HG02973 (cell line): ENCODE measurements around the gene ACER3.
"Not testable (repeated sequence)": the region's sequence is repeated elsewhere in the genome, so short reads cannot be mapped to it uniquely, and the experiment has no call there.

Source experiments
- ATAC-seq: cut with Tn5 transposase; IDR thresholded peaks from one replicate; pipeline ENCODE4 v1.9.1; 2021; ENCODE audit warnings: moderate library complexity; ENCODE audit not compliant: unreplicated experiment

Gene ACER3

DNA sequence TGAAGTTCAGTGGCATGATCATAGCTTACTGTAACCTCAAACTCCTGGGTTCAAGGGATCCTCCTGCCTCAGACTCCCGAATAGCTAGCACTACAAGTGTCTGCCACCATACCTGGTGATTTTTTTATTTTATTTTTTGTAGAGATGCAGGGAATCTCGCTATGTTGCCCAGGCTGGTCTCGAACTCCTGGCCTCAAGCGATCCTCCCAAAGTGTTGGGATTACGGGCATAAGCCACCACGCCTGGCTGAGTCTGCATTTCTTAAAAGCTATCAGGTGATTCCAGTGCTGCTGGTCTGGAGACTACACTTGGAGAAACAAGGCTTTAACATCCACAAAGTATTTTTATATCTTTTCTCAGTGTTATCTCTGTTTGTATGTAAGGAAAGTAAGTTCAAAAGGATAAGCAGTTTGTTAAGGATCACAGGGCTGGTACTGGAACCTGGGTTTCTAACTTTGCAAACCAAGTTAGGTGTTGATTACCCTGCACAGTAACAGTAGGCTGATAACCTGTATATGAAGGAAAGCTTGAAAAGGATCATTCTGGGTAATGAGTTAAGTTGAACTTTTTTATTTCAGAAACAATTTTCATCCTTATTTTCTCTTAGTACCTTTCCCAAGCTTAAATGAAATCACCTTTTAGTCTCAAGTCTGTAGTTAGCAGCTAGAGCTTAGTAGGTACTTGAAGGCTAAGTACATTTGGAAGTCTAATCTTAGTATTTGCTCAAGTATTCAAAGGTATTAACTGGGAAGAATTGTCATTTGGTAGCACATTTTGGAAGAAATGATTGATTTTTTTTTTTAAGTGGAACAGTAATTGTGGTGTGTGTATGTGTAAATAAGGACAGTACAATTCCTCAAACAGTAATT lies 12.5 kb downstream of the ACER3 start:
- ATAC-seq, result no peak

GRCh38 chr11:76878014-76878413 lies 17.3 kb downstream of the ACER3 start:
- no peak for ATAC-seq

DNA sequence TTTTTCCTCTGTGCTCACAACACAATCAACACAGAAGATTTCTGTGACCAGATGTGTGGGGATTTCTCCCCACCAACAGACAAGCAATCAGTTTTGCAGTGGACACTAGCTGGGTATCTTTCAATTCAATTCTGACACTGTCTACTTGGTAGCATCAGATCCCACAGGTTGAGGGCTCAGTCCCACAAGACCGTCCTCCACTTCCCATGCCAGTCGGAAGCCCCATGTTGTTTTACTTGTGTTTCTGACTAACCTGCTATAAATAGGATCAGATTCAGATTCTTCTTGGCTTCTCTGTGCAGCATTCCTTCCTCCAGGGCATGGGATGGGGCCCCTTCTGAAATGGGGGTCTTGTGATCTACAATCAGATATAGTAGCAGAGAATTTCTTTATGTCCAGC lies 19.6 kb downstream of the ACER3 start:
- no peak for ATAC-seq

DNA sequence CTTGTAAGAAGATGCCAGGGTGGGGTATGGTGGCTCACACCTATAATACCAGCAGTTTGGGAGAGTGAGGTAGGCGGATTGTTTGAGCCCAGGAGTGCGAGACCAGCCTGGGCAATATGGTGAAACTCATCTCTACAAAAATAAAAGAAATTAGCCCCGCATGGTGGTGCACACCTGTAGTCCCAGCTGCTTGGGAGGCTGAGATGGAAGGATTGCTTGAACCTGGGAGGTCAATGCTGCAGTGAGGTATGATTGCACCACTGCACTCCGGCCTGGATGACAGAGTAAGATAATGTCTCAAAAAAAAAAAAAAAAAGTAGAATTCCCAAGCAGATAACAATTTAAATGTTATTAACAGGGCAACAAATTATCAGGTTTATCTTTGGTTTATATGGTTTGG lies 20.2 kb downstream of the ACER3 start:
- ATAC-seq, result no peak

DNA sequence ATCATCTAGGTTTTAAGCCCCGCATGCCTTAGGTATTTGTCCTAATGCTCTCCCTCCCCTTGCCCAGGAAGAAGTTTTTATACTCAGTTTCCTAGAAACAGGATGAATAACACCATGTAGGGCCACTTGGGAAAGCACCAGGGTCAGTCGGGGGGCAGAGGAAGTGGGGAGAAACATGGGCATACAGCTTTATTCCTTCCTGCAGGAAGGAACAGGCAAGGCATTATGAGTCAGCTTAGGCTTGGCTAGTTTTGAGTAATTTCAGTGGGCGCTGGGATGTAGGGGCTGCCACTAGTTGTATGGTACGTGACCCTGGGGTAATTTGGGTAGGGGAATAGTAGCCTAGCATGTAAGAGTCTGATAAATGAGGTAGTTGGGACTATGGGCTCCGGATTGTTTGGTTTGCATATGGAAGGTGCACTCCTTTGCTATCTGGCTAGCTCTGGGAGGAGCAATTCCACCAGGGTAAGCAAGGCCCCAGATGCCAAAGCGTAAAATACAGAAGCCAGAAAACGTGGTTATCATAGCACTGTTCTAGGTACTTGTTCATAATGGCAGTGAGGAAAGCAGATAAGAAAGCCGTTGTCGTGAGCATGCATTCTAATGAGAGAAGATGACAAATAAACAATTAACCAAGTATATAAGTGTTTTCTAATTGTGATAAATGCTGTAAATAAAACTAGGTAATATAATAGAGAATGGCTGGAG lies 24.8 kb downstream of the ACER3 start:
- ATAC-seq, result no peak

DNA sequence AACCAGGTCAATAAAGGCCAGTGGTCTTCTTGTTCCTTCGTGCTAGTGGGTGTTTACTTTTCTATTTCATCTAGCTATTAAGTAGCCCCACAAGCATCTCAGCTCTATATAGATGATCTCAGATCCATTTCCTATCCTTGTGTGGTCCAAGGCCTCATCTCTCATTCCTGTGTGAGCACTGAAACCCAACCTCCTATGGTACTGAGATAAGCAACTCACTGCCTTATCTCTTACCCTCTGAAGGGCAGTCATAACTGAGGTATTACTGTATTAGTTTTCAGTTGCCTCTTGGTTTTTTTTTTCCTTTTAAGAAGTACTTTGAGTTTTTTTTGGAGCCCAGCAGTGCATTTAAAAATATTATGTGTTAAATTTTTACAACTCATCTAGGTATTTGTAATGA lies 28.3 kb downstream of the ACER3 start:
- no peak for ATAC-seq

- no peak for ATAC-seq
These were observed 28.8 kb downstream of the ACER3 start for GRCh38 chr11:76889411-76889975.

DNA sequence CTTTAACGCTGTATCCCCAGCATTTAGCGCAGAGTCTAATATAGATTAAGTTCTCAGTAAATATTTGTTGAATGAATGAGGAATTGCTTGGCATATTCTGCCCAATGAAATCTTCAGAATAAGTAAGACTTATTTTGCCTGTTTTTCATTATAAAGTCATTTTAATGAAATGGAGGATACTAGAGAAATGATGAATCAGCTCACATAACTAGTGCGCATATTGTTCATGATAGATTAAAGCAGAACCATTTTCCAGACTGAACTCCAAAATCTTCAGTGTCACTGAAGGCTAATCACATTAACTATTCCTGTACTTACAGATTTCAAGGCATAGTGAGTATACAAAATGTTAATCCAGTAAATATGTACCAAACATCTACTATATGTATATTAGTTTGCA lies 29.6 kb downstream of the ACER3 start:
- ATAC-seq, result no peak

DNA sequence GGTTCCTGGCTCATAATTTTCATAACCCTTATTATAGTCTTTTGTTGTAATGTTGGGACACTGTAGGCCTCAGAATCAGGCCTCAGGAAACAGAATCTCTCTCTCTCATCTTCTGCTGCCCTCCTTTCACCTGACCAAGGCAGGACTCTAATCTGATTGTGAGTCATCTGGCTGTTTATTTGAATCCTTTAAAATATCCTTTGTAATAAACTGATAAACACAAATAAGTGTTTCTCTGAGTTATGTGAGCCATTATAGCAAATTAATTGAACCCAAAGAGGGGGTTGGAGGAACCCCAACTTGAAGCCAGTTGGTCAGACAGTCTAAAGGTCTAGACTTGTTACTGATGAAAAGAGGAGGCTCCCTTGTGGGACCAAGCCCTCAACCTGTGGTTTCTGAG lies 30.6 kb downstream of the ACER3 start:
- no peak for ATAC-seq

- no peak for ATAC-seq
These were observed 31.1 kb downstream of the ACER3 start for GRCh38 chr11:76891793-76892192.

DNA sequence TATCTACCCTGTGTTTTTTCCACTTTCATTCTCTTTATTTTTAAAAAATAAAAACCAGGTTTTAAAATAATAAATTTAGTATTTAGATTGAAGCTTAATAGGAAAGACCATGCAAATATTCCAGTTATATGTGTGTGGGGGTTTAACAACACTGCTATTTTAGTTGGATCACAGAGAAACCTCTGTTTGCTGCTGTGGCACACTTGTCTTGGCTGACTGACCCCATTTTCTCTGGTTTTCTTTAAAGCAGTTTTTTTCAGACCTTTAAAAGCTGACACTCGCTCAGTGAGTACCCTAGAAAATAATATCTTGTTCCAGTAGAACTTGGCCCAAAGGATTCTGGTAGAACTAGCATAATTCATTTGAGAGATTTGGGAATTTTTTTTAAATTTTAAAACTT lies 31.6 kb downstream of the ACER3 start:
- no peak for ATAC-seq

GRCh38 chr11:76897233-76897632 lies 36.5 kb downstream of the ACER3 start:
- no peak for ATAC-seq

- no peak for ATAC-seq
These were observed 40.4 kb downstream of the ACER3 start for GRCh38 chr11:76901144-76901543.

- not testable (repeated sequence) for ATAC-seq
These were observed 40.9 kb downstream of the ACER3 start for GRCh38 chr11:76901622-76902021.

GRCh38 chr11:76902121-76903014 lies 41.6 kb downstream of the ACER3 start:
- no peak for ATAC-seq

GRCh38 chr11:76903325-76903724 lies 42.6 kb downstream of the ACER3 start:
- ATAC-seq, result no peak

DNA sequence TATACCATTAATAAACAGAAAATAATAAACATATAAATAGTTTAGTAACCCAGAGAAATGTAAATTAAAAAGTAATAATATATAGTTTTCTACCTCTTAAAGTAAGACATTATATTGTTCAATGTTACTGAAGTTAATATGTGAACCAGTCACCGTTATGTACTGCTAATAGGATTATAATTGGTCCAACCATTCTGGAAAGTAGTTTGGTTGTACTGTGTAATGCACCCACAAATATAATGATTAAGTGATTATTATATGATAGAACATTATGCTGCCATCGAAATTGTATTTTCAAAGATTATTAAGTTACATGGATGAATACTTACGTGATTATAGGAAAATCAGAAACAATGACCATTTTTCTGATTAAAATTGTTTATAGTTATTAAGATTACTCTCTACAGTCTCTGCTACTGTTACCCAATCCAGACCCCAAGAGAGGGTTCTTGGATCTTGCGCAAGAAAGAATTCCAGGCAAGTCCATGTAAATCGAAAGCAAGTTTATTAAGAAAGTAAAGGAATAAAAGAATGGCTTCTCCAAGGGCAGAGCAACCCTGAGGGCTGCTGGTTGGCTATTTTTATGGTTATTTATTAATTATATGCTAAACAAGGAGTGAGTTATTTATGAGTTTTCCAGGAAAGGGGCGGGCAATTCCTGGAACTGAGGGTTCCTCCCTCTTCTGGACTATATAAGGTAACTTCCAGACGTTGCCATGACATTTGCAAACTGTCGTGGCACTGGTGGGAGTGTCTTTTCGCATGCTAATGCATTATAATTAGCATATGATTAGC lies 50.1 kb downstream of the ACER3 start:
- no peak for ATAC-seq

GRCh38 chr11:76911415-76911808 lies 50.7 kb downstream of the ACER3 start:
- no peak for ATAC-seq

- ATAC-seq, result no peak
These were observed 56.0 kb downstream of the ACER3 start for GRCh38 chr11:76916712-76917111.

- no peak for ATAC-seq
These were observed 58.2 kb downstream of the ACER3 start for GRCh38 chr11:76918941-76919386.
